LHCN-M2 (cell line): Measurements from ENCODE around the gene NPAS3. TPM values are rescaled to one million over a fixed set of nuclear protein-coding genes. Genes with fewer than 3 reads are reported as not detected.

ENCODE experiments used
- DNase-seq: peaks from one replicate; pipeline ENCODE4 v3.0.0-alpha.2; 2012; ENCODE audit warnings: low read depth
- total RNA-seq: library from RNA; depleted of rRNA; stranded (reverse); fragments of >200 nt; gene quantifications from 2 replicates; pipeline ENCODE4 v1.2.3, GENCODE V29; 2014

Gene NPAS3
- total RNA-seq, 1 experiment from 2014 or later = not detected

GRCh38 chr14:33833706-33834465, 895.2 kb downstream of the NPAS3 start:
- DNase-seq = no peak

- DNase-seq = no peak
These were observed 896.0 kb downstream of the NPAS3 start for GRCh38 chr14:33834466-33835260.

GRCh38 chr14:33835261-33835655, 896.6 kb downstream of the NPAS3 start:
- DNase-seq = no peak

GRCh38 chr14:33835677-33836076, 897.0 kb downstream of the NPAS3 start:
- DNase-seq = no peak

DNA sequence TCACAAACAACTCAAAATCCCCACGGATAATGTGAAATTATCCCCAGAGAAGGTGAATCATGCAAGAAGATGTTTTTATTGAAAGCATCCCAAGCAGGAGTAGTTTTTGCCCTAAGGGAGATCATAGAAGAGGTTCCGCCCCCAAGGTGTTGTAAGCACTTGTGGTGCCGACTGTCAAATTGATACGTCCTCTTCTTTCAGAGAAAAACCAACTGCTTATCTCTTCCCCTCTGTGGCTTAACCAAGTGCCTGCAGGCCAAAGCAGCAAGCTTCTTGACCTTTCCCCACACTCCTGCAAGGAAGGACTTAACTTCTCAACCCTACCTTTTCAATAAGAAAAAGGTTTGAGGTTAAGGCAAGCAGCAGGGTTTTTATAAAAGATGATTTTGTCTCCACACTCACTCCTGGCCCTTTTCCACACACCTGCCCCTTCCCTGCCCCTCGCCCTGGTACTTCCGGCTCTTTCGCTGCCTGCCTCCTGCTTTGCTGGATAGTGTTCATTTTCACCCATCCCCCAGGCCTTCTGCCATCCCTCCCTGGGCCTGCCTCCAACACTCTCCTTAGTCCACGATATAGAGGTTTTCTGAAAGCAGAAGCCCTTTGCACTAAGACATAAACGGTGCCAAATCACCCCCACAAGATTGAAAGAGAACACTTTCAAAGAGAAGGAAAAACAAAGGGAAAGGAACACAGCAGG, 897.7 kb downstream of the NPAS3 start:
- DNase-seq = no peak

GRCh38 chr14:33836900-33837577, 898.4 kb downstream of the NPAS3 start:
- DNase-seq = no peak

- DNase-seq = no peak
These were observed 899.4 kb downstream of the NPAS3 start for GRCh38 chr14:33837943-33838683.

- DNase-seq = peak; percentile 34
These were observed 900.8 kb downstream of the NPAS3 start for GRCh38 chr14:33839193-33840076.

DNA sequence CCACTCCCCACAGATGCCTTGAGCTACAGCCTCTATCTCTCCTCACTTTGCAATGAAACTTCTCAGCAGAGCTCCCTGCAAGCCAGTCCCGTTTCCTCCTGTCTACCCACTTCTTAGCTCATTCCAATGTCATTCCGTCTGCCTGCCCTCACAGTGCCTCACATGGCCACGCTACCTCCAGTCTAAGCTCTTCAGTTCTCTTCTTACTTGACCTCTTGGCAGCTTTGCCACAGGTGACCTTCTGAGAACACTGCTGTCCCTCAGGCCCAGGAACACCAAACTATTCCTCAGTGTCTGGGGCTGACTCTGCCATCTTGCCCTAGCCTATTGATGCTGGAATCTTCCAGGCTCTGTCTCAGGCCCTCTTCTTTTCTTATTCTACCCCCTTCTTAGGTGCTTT, 902.1 kb downstream of the NPAS3 start:
- DNase-seq = no peak

- DNase-seq = no peak
These were observed 903.6 kb downstream of the NPAS3 start for GRCh38 chr14:33842299-33842698.

- no peak for DNase-seq
These were observed 905.4 kb downstream of the NPAS3 start for GRCh38 chr14:33844118-33844517.

DNA sequence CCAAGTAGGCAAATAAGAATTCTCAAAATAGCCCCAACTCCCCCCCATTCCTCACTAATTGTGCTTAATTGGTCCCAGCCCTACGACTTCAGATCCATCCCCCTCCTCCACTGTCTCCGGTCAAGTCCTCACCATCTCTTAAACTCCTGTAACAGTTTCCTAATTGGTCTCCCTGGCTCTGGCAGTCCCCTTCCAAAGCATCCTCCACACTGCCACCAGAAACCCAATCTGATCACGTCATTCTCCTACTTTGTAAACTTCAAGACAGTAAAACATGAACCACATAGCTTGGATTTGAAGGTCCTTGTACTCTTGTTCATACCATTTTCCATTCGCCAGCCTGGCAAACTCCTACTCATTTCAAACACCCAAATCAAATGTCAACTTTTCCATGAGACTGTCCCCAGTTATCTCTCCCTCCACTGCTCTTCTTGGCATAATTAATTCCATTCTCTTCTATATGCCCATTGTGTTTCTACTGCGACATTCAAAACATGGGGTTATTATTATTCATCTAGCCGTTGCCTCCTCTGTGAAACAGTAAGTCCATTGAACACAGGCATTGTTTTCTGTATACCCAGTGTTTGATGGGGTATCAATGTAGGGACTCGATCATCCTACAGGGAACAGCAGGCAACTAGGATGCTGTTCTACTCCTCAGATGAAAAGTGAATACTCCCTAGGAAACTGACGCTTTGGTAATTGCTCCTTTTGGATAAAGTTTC, 907.6 kb downstream of the NPAS3 start:
- DNase-seq = no peak

- DNase-seq = no peak
These were observed 908.4 kb downstream of the NPAS3 start for GRCh38 chr14:33847066-33847465.

- no peak for DNase-seq
These were observed 909.3 kb downstream of the NPAS3 start for GRCh38 chr14:33848009-33848408.

DNA sequence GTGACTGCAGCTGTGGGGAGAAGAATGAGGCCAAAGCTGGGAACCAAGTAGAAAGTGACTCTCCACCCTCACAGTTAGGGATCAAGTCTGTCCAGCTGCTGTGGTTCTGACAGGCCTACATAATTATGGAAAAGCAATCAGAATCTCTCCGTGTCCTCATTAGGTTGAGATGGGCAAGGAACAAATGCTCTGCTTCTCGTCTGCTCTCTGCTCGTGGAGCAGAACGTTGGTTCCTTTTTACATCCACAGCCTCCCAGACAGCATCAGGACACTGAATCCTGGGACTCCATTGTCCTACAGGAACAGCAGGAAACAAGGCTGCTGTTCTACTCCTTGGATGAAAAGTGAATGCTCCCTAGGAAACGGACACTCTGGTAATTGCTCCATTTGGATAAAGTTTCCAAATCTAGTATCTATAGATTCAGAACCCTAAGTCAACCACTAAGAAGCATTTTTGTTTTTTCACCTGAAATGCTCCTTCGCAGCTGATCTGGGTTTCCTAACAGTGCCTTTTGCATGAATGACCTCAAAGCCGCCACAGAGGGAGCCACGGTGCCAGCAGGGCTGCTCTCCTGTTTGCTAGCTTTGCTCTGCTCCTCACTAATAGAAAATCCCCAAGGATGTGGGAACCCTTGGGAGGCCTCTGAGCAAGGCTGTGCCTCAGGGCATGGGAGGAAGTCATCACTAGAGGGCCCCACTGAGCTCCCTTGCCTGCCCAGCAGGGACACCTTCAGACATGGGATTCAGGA, 910.2 kb downstream of the NPAS3 start:
- DNase-seq = peak; percentile 22

DNA sequence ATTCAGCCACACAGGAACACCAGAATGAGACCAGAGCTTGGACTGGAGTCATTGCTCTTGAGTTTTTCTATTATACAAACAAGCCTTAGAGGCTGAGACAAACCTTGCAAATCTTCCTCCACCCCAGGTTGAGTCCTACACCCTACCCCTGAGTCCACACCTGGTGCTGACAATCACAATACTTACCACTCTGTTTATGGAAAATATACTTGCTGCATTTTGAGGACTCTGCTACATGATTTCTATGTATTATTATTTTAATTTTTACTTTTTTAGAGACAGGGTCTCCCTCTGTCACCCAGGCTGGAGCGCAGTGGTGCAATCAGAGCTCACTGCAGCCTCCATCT, 910.7 kb downstream of the NPAS3 start:
- no peak for DNase-seq

GRCh38 chr14:33850826-33851225, 912.1 kb downstream of the NPAS3 start:
- DNase-seq = no peak

- no peak for DNase-seq
These were observed 912.7 kb downstream of the NPAS3 start for GRCh38 chr14:33851366-33851765.

- no peak for DNase-seq
These were observed 913.3 kb downstream of the NPAS3 start for GRCh38 chr14:33851931-33852330.
